Measurements from ENCODE around the gene ADORA1.

Gene ADORA1

DNA sequence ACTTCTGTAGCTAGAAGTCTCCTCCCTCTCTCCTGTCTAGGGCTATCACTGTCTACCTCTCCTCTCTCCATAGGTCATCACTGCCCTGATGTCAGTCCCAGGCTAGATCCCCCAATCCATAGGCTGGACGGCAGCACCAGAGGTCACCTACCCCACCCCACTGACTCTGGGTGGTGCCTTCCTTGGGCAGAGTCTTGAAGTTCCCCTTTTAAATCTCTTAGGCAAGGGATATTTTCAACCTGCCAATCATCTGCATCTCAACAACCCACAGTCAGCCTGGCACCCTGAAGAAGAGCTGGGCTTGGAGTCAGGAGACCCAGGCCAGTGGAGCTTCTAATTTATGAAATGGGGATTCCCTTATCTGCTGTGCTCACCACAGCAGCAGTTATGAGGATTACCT is 34.9 kb downstream of the ADORA1 start:
- FAIRE-seq = no peak

DNA sequence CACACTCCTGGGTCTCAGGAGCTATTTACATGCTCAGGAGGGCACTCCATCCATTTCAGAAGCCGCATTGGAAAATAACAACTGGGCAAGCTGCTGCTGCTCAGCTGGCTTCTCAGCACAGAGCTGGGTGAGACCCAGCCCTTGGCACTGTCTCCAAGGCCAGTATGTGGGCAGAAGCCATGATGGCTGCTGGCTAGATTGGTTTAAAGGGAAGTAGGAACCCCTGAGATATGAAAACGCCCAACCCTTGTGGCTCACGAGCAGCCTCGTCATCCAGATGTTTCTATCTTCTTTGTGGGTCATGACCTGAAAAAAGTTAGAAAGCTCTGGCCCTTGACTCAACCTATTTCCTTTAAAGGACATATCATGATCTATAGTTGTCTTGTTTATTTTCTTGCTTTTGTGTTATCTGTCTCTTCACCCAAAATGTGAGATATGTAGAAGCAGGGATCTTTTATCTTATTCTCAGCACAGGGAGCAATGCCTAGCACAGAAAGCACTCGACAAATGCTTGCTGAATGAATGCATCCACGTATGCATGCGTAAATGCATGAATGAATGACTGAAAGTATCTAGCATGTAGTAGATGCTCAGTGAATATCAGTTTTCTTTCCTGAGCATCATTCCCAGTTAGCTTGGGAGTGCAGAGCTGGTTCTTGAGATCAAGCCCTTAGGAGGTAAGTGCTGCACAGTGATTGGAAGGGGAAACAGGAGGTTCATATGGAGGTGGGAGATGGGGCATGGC is 36.5 kb downstream of the ADORA1 start:
- no peak for FAIRE-seq

- no peak for FAIRE-seq
These were observed 37.7 kb downstream of the ADORA1 start for GRCh38 chr1:203165101-203165799.

- FAIRE-seq = no peak
These were observed 38.3 kb downstream of the ADORA1 start for GRCh38 chr1:203165800-203166161.

DNA sequence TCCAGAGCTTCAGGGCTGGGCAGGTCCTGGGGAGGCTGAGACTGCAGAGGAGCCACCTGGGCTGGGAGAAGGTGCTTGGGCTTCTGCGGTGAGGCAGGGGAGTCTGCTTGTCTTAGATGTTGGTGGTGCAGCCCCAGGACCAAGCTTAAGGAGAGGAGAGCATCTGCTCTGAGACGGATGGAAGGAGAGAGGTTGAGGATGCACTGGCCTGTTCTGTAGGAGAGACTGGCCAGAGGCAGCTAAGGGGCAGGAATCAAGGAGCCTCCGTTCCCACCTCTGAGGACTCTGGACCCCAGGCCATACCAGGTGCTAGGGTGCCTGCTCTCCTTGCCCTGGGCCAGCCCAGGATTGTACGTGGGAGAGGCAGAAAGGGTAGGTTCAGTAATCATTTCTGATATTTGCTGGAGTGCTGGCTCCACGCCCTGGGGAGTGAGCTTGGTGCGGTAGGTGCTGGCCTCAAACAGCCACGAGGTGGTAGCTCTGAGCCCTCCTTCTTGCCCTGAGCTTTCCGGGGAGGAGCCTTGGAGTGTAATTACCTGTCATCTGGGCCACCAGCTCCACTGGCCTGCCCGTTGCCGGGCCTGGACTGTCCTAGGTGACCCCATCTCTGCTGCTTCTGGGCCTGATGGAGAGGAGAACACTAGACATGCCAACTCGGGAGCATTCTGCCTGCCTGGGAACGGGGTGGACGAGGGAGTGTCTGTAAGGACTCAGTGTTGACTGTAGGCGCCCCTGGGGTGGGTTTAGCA is 38.8 kb downstream of the ADORA1 start:
- no peak for FAIRE-seq

DNA sequence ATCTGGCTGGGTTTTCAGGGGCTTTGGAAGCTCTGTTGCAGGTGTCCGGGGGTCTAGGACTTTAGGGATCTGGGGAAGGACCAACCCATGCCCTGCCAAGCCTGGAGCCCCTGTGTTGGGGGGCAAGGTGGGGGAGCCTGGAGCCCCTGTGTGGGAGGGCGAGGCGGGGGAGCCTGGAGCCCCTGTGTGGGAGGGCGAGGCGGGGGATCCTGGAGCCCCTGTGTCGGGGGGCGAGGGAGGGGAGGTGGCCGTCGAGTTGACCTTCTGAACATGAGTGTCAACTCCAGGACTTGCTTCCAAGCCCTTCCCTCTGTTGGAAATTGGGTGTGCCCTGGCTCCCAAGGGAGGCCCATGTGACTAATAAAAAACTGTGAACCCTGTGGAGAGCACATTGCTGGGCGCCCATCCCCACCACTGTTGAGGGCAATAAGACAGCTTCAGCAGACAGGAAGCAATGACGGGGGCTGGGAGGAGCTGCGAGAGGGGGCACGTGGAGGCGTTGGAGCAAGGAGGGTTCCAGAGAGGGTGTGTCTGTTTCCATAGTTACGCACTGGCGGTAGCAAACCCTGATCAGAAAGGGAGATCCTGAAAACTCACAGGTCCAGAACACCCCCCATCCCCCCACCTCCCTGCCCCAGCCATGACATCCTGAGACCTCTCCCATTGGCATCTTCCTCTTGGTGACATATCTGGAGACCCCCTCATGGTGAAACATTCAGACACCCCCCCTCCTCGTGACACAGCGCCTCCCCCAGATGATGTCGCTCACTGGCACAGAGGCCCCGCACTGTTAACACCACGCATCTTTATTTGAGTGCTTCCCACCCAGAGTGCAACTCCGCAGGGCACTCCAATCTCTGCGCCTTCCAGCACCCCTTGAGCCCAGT is 39.7 kb downstream of the ADORA1 start:
- no peak for FAIRE-seq

GRCh38 chr1:203167913-203168200 is 40.3 kb downstream of the ADORA1 start:
- no peak for FAIRE-seq

GRCh38 chr1:203168256-203168786 is 40.8 kb downstream of the ADORA1 start:
- FAIRE-seq = no peak

DNA sequence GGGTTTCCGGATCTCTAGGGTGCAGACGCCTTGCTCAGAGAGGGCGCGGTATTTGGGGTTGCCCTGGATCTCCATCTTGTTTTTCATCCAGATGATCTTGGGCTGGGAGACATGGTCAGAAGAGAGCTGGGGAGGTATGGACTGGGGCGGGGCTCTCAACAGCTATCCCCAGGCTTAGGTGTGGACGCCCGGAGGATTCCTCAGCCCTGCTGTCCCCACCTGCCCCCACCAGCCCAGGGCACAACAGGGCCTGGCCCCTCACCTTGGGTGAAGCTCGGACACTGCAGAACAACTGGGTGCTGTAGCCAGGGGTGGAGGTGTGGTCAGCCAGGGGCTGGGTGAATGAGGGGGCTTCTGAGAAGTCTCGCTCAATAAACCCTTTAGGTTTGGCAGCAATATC is 41.5 kb downstream of the ADORA1 start:
- no peak for FAIRE-seq

GRCh38 chr1:203169770-203170520 is 42.4 kb downstream of the ADORA1 start:
- no peak for FAIRE-seq

DNA sequence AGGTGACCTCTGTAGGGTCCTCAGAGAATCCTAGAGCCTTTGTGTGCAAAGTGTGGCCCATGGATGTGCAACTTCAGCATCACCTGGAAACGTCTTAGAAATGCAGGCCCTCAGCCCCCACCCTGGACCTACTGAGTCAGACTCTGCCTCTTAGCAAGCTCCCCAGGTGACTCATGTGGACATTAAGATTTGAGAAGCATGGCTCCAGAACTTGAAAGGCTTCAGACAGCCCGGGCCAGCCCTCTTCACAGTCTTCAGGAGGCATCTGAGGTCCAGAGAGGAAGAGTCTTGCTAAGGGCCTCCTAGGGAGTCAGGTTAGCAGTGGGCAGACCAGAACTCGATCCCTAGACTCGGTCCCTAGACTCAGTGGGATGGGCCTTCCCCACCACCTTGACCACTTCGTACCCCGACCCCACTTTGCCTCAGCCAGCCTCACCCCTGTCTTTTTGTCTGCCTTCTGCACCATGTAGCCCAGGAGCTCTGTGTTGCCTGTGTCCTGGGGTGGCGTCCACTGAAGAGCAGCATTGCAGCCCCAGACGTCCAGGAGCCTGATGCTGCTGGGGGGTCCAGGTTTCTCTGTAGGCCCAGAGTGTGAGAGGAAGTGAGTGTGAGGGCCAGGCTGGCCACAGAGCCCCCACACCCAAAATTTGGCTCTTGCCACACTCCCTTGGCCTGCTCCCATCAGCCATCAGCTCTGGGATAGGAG is 43.3 kb downstream of the ADORA1 start:
- FAIRE-seq = no peak

GRCh38 chr1:203171341-203172183 is 44.0 kb downstream of the ADORA1 start:
- FAIRE-seq = no peak

- no peak for FAIRE-seq
These were observed 44.9 kb downstream of the ADORA1 start for GRCh38 chr1:203172184-203173010.

GRCh38 chr1:203173011-203173555 is 45.6 kb downstream of the ADORA1 start:
- FAIRE-seq = no peak

- no peak for FAIRE-seq
These were observed 46.0 kb downstream of the ADORA1 start for GRCh38 chr1:203173566-203173965.

DNA sequence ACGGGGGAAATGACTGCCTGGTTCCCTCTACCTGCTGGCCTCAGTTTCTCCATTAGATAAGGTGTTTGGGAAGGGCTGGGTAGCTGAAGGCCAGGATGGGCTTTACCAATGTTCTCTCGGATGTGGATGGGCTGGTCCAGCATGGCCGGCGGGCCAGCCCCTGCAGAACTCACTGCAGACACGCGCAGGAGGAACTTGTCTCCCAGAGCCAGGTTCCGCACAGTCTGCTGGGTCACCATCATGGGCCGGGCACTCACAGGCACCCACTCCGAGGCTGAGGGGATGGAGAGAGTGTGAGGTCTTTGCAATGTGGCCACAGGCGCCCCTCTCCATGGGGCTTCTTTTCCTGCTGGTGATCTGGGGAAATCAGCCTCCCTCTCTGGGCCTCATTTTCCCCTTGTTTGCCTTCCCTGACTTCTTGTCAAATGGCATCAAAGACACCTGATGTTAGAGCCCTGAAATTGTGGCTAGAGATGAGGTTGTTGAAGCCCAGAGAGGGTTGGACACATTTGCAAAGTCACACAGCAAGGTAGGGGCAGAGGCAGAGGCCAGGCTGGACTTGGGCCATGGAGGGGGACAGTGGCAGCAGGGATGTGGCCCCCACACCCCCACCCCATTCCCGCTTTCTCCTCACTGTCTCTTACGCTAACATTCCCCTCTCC is 46.9 kb downstream of the ADORA1 start:
- FAIRE-seq = no peak

GRCh38 chr1:203175237-203175826 is 47.8 kb downstream of the ADORA1 start, which contains the start of gene MYBPH:
Gene MYBPH (minus strand): TSS chr1:203175826. CDS start chr1:203175755, 71 bp downstream.
- no peak for FAIRE-seq

DNA sequence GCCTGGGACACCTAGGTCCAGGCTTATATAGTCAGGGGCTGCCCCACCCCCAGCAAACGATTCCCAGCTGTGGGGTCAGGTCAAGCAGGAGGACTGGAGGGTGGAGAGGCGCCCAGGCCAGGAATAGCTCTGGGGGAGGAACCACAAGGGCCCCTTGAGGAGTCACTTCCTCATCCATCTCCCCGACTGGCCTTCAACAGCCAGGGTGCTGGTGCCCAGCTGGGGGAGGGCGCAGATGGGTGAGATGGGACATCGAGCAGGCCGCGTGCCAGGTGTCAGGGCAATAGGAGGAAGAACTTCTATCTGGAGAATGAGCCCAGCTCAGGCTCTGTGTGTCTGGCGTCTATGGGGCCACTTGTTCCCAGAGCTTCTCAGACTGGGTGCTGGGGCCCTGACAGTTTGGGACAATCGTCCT is 48.3 kb downstream of the ADORA1 start:
- FAIRE-seq = no peak
